Hindlimb muscle (tissue), 1 donor: ENCODE results near the gene CLRN3. TPM values are rescaled to one million over a fixed set of nuclear protein-coding genes. Genes with fewer than 3 reads are reported as not detected.
A peak's percentile ranks its signal among the peaks of the same experiment; 100 is the strongest.

Experiments used
- DNase-seq: peaks from one replicate; pipeline ENCODE4 v3.0.0-alpha.2; 2013
- polyA plus RNA-seq: library from polyadenylated mRNA; unstranded; fragments of 120-200 nt; gene quantifications from one replicate; pipeline ENCODE4 v1.2.1, GENCODE V29; 2013; ENCODE audit not compliant: insufficient read length

The CLRN3 gene
- polyA plus RNA-seq, 1 donor, result not detected

GRCh38 chr10:127874671-127875448 lies 17.9 kb downstream of the CLRN3 start:
- DNase-seq, result no peak

- DNase-seq, result no peak
These were observed 18.8 kb downstream of the CLRN3 start for GRCh38 chr10:127873901-127874470.

- DNase-seq, result no peak
These were observed 19.7 kb downstream of the CLRN3 start for GRCh38 chr10:127872871-127873600.

- DNase-seq, result no peak
These were observed 20.6 kb downstream of the CLRN3 start for GRCh38 chr10:127872011-127872761.

- DNase-seq, result no peak
These were observed 21.1 kb downstream of the CLRN3 start for GRCh38 chr10:127871631-127872010.

- no peak for DNase-seq
These were observed 23.4 kb downstream of the CLRN3 start for GRCh38 chr10:127869329-127869728.

GRCh38 chr10:127867805-127868204 lies 24.9 kb downstream of the CLRN3 start:
- DNase-seq, result no peak

- DNase-seq, result no peak
These were observed 26.3 kb downstream of the CLRN3 start for GRCh38 chr10:127866276-127867013.

- DNase-seq, result no peak
These were observed 29.4 kb downstream of the CLRN3 start for GRCh38 chr10:127863231-127863825.

- no peak for DNase-seq
These were observed 32.1 kb downstream of the CLRN3 start for GRCh38 chr10:127860592-127860991.

- DNase-seq, result no peak
These were observed 36.8 kb downstream of the CLRN3 start for GRCh38 chr10:127855976-127856375.

GRCh38 chr10:127855591-127855881 lies 37.2 kb downstream of the CLRN3 start:
- DNase-seq, result no peak

GRCh38 chr10:127854769-127855590 lies 37.8 kb downstream of the CLRN3 start:
- DNase-seq, result no peak

GRCh38 chr10:127853868-127854768 lies 38.6 kb downstream of the CLRN3 start:
- DNase-seq, result peak; percentile 56

- DNase-seq, result no peak
These were observed 40.3 kb downstream of the CLRN3 start for GRCh38 chr10:127852456-127852855.

- no peak for DNase-seq
These were observed 41.0 kb downstream of the CLRN3 start for GRCh38 chr10:127851661-127852194.

GRCh38 chr10:127850944-127851343 lies 41.8 kb downstream of the CLRN3 start:
- no peak for DNase-seq

GRCh38 chr10:127849921-127850320 lies 42.8 kb downstream of the CLRN3 start:
- DNase-seq, result no peak

GRCh38 chr10:127849224-127849623 lies 43.5 kb downstream of the CLRN3 start:
- no peak for DNase-seq

GRCh38 chr10:127848226-127848625 lies 44.5 kb downstream of the CLRN3 start:
- no peak for DNase-seq
